ENCODE measurements around the gene ORMDL2. TPM values are rescaled to one million over a fixed set of nuclear protein-coding genes. Genes with fewer than 3 reads are reported as not detected.

ORMDL2 gene
- polyA plus RNA-seq, 1 donor from 2014 or later, result 11.5 TPM

GRCh38 chr12:55812088-55812487 lies 5.8 kb upstream of the ORMDL2 start:
- peaks cover 3% of the 10 kb centered on the region for H4K20me1 ChIP-seq (ENCODE audit: insufficient read depth)

GRCh38 chr12:55814257-55814656 lies 3.6 kb upstream of the ORMDL2 start:
- no peaks in the 10 kb centered on the region for H3K36me3 ChIP-seq (ENCODE audit: insufficient read depth, low read length)
- H3K27ac ChIP-seq (ENCODE audit: low read length), result no peak overlapping the region
- no peak overlapping the region for H3K4me3 ChIP-seq (ENCODE audit: low read length)

More at GRCh38 chr12:55812088-55812487, 5.8 kb upstream of the ORMDL2 start:
- no peaks in the 10 kb centered on the region for H3F3A ChIP-seq (ENCODE audit: insufficient read depth, low read length, poor library complexity, severe bottlenecking)
- H3K36me3 ChIP-seq (ENCODE audit: insufficient read depth, low read length), result no peaks in the 10 kb centered on the region
- H3K9ac ChIP-seq (ENCODE audit: low read length), result no peak overlapping the region
- no peaks in the 10 kb centered on the region for H3K9me2 ChIP-seq (ENCODE audit: insufficient read depth, low read length)
- TF ChIP-seq CTCF (IDR thresholded peaks at IDR 0.05; ENCODE audit: poor library complexity, severe bottlenecking), result no peak
- TF ChIP-seq MXI1 (conservative IDR thresholded peaks at IDR 0.05; ENCODE audit: poor library complexity, severe bottlenecking), result no peak
- TF ChIP-seq RAD21 (conservative IDR thresholded peaks at IDR 0.05), result no peak
- no peak for TF ChIP-seq SMC3 (conservative IDR thresholded peaks at IDR 0.05; ENCODE audit: poor library complexity)
- TF ChIP-seq TAF1 (IDR thresholded peaks at IDR 0.05; ENCODE audit: low read depth), result no peak
- TF ChIP-seq POLR2AphosphoS5 (IDR thresholded peaks at IDR 0.05), result no peak
- no peak overlapping the region for H3K4me3 ChIP-seq (ENCODE audit: low read length)
- no peaks in the 10 kb centered on the region for H3K27me3 ChIP-seq (ENCODE audit: insufficient read depth, low read depth, low read length)
- H3K4me2 ChIP-seq (ENCODE audit: low read length), result no peak overlapping the region
- H3K9me3 ChIP-seq (ENCODE audit: low read length), result no peaks in the 10 kb centered on the region
- H3K79me2 ChIP-seq (replicated peaks; ENCODE audit: insufficient read depth, low read length), result peaks cover 95% of the 10 kb centered on the region
- no peak overlapping the region for H3K27ac ChIP-seq (ENCODE audit: low read length)
- H2AFZ ChIP-seq (ENCODE audit: low read depth, low read length), result no peak overlapping the region

More at GRCh38 chr12:55814257-55814656, 3.6 kb upstream of the ORMDL2 start:
- H3K9ac ChIP-seq (ENCODE audit: low read length), result no peak overlapping the region
- H3K9me2 ChIP-seq (ENCODE audit: insufficient read depth, low read length), result no peaks in the 10 kb centered on the region
- no peaks in the 10 kb centered on the region for H3F3A ChIP-seq (ENCODE audit: insufficient read depth, low read length, poor library complexity, severe bottlenecking)
- H3K79me2 ChIP-seq (replicated peaks; ENCODE audit: insufficient read depth, low read length), result peaks cover 90% of the 10 kb centered on the region
- peaks cover 3% of the 10 kb centered on the region for H4K20me1 ChIP-seq (ENCODE audit: insufficient read depth)
- no peaks in the 10 kb centered on the region for H3K9me3 ChIP-seq (ENCODE audit: low read length)
- H3K27me3 ChIP-seq (ENCODE audit: insufficient read depth, low read depth, low read length), result no peaks in the 10 kb centered on the region
- no peak overlapping the region for H3K4me2 ChIP-seq (ENCODE audit: low read length)
- H2AFZ ChIP-seq (ENCODE audit: low read depth, low read length), result no peak overlapping the region
- TF ChIP-seq POLR2AphosphoS5 (IDR thresholded peaks at IDR 0.05), result no peak
- TF ChIP-seq SMC3 (conservative IDR thresholded peaks at IDR 0.05; ENCODE audit: poor library complexity), result no peak
- TF ChIP-seq TAF1 (IDR thresholded peaks at IDR 0.05; ENCODE audit: low read depth), result no peak
- no peak for TF ChIP-seq RAD21 (conservative IDR thresholded peaks at IDR 0.05)
- TF ChIP-seq EP300 (conservative IDR thresholded peaks at IDR 0.05; ENCODE audit: poor library complexity, severe bottlenecking), result no peak
- TF ChIP-seq CTCF (IDR thresholded peaks at IDR 0.05; ENCODE audit: poor library complexity, severe bottlenecking), result no peak
- no peak for TF ChIP-seq REST (IDR thresholded peaks at IDR 0.05; ENCODE audit: borderline replicate concordance)
- no peak for TF ChIP-seq MXI1 (conservative IDR thresholded peaks at IDR 0.05; ENCODE audit: poor library complexity, severe bottlenecking)
- no peak for TF ChIP-seq EZH2 (IDR thresholded peaks at IDR 0.05; ENCODE audit: borderline replicate concordance, insufficient read depth, low read length, poor library complexity, severe bottlenecking)
